Right lung (tissue), 5 donors: ENCODE results near the gene TLR3. TPM values are rescaled to one million over a fixed set of nuclear protein-coding genes. Genes with fewer than 3 reads are reported as not detected.
"Not testable (repeated sequence)": the region's sequence is repeated elsewhere in the genome, so short reads cannot be mapped to it uniquely, and the experiment has no call there.

Experiments used
- DNase-seq, 2 donors: peaks; one replicate each; pipeline ENCODE4 v3.0.0-alpha.2; 2013
- polyA plus RNA-seq, 5 donors: library from polyadenylated mRNA; unstranded; fragments of 120-200 nt; gene quantifications; one replicate each; pipeline versions ENCODE4 v1.2.1 to v1.2.3, GENCODE V29; 2013; ENCODE audit warnings: inconsistent platforms in 1 of 5, low replicate concordance in 1 of 5; ENCODE audit not compliant: insufficient read length in 5 of 5, insufficient read depth in 1 of 5

The TLR3 gene
- polyA plus RNA-seq, 5 donors = 8.6 to 13.6 (median 13.1) TPM

DNA sequence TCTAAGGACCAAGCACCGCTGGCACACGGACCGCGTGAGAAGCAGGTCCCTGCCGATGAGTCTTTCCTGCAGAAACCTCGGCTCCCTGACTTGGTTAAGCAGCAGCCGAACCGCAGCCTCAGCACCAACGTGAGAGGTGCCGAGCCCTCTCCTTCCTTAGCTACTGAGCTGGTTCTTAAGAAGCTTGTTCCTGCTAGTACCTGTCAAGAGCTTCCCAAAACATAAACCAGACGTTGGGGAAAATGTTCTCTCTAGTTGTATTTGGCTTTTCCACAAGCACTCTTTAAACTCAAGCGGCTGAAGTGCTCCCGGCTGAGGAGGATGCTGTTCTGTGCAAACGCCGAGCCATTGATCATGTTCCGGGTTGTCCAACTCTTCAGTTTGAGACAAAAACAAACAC lies 29.3 kb upstream of the TLR3 start:
- DNase-seq = no peak

DNA sequence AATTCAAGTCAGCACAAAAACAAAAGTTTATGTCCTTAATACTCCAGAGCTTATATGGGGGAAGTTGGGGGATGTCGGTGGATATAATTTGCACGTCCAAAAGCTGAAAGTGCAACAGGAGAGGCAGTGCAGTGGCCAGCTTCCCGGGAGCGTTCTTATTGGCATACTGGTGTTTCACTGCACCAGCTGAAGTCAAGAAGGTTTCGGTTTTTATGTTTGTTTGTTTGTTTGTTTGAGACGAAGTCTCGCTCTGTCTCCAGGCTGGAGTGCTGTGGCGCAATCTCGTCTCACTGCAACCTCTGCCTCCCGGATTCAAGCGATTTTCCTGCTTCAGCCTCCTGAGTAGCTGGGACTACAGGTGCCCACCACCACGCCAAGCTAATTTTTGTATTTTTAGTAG lies 28.6 kb upstream of the TLR3 start:
- no peak for DNase-seq

DNA sequence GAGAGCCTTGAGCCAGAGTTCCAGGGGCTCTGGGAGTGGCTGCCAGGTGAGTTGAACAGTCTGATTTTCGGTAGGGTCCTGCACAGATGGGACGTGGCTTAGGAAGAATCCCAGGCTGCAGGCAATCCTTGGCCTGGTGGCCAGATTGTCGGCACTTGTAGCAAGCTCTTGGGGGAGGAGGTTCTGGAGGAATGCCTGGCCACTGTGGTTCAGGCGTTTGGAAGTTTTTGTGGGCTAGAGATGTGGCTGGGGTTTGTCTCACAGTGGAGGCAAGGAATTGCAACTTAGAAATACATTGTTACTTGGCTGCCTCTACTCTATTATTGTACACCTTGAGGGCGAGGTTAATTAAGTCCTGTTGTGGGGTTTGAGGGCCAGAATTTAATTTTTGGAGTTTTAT lies 21.5 kb upstream of the TLR3 start:
- not testable (repeated sequence) for DNase-seq

GRCh38 chr4:186050135-186050534 lies 18.8 kb upstream of the TLR3 start:
- DNase-seq = not testable (repeated sequence)

DNA sequence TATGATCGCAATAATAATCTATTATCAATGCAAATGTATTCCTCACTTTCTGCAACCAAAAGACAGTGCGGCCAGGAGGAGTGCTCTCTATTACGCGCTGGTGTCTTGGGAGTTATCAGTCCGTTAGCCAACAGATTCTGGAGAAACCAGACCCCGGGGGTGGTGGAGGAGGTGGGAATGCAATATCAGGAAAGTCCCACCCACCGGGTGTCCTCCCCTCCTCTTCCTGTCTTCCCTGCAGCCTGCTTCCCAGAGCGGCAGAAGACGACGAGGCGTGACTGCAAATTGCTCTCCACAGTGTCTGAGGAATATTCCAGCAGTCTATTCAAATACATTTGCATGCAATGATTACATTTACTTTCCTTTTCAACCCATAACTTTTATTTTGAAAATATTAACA lies 17.9 kb upstream of the TLR3 start:
- no peak for DNase-seq

GRCh38 chr4:186058253-186058979 lies 10.5 kb upstream of the TLR3 start:
- no peak for DNase-seq

- no peak for DNase-seq
These were observed 10.0 kb upstream of the TLR3 start for GRCh38 chr4:186058980-186059316.

- no peak for DNase-seq
These were observed 7.0 kb upstream of the TLR3 start for GRCh38 chr4:186061921-186062320.

DNA sequence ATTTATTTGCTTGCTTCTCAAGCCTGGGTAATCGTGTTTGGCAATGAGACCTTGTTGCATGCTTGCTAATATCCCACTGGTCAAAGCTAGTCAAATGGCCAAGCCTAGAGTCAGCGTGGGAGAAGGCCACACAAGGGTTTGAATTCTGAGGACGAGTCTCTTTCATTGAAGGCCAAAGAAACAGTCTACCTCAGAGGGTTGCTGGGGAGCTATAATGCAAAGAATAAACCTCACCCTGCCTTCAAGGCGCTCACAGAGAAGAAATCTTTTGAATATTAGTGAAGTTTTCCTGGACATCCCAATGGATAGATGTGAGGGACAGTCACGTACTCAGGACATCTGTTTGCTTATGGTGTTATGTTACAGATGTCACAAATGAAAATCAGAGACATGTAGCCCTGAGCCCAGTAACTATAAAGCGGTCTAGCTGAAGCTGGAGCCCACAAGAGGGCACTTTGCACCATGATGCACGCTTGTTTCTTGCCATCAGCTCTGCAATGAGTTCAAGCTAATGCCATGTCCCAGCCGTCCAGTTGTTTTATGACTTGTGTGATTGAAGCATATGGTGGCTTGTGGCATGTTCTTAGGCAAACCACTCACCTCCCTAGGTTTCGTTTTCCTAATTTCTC lies 1.1 kb upstream of the TLR3 start:
- DNase-seq = peak; percentile 62 to 75

DNA sequence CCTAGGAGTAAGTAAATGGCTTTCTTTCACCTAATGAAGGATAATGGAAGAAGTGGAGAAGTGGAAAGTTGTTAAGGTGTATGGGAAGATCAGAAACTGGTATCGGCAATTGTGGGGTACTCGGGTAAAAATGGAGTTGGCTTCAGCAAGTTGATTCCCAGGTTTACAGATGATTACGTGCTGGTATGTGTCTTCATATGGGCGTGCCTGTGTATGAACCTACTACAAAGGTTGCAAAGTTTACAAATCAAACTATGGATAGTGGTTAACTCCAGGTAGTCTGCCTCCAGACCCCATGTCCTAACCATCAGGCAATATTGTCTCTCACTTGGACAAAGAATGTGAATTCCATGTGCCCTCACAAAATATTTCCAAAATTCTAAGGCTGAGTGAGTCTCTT lies 773 bp downstream of the TLR3 start:
- no peak for DNase-seq

GRCh38 chr4:186072516-186072915 lies 3.6 kb downstream of the TLR3 start:
- DNase-seq = no peak

DNA sequence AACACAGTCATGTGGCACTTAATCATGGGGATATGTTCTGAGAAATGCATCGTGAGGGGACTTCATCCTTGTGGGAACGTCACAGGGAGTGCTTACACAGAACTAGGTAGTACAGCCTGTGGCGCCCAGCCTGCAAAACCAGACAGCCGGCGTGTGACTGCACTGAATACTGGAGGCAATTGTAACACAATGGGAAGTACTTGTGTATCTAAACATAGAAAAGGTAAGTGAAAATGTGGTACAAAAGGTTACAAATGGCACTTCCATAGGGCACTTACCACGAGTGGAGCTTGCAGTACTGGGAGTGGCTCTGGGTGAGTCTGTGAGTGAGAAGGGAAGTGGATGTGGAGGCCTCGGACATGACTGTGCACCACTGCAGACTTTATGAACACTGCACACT lies 5.2 kb downstream of the TLR3 start:
- no peak for DNase-seq

- DNase-seq = no peak
These were observed 10.2 kb downstream of the TLR3 start for GRCh38 chr4:186078981-186079638.

DNA sequence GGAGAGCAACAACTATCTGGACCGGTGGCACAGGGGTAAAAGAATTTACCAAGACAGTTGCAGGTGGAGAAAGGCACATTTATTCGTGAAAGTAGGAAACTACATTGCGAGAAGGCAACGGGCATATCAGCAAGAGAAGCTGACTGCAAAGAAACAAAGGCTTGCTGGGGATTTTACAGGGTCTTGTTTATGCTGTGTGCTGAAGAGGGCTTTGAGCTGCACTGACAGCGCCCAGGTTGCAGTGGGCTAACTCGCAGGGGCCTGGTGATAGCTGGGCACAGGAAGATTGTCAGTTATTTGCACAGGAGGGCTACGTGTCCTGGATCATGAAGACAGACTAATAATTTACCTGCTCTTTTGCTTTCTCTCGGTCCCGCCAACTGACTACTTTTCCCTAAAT lies 10.7 kb downstream of the TLR3 start:
- no peak for DNase-seq

GRCh38 chr4:186081202-186081807 lies 12.3 kb downstream of the TLR3 start:
- DNase-seq = no peak

GRCh38 chr4:186082221-186082620 lies 13.3 kb downstream of the TLR3 start:
- DNase-seq = peak; percentile 50 to 58

DNA sequence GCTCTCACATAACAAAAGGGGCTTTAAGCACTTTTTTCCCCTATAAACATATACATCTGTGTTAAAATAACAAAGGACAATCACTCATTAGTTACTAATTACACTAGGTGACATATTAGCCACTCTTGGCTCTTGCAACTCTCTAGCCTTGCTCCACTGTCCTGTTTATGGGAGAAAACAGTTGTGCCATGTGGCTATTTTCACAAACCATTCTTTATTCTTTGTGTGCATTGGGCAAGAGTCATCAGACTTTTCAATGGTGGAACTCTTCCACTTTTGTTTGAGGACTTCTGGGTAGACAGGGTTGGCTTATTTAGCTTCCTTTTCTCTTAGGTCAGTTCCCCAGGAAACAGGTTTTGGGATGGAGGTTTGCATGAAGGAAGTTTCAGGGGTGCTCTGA lies 19.6 kb downstream of the TLR3 start:
- DNase-seq = no peak

GRCh38 chr4:186092296-186092695 lies 23.3 kb downstream of the TLR3 start:
- no peak for DNase-seq

DNA sequence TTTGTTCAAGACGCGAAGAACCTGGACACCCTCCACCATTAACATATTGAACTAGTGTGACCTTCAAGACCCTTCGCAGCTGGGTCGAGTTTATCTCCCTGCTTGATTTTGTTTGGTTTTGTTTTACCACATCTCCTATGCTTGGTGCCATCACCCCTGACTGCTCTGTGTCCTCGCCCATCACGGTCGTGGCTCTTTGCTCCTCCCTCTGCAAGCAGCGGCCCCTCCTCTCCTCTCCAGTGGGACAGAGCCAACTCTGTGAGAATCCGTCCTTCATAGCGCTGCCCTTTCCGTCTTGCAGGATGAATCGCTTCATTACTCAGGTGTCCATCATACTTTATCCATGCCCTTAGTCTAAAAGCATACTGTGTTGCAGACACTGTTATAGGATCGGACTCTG lies 26.4 kb downstream of the TLR3 start:
- DNase-seq = no peak

- no peak for DNase-seq
These were observed 27.8 kb downstream of the TLR3 start for GRCh38 chr4:186096681-186097165.

GRCh38 chr4:186097386-186097785 lies 28.4 kb downstream of the TLR3 start:
- DNase-seq = no peak

DNA sequence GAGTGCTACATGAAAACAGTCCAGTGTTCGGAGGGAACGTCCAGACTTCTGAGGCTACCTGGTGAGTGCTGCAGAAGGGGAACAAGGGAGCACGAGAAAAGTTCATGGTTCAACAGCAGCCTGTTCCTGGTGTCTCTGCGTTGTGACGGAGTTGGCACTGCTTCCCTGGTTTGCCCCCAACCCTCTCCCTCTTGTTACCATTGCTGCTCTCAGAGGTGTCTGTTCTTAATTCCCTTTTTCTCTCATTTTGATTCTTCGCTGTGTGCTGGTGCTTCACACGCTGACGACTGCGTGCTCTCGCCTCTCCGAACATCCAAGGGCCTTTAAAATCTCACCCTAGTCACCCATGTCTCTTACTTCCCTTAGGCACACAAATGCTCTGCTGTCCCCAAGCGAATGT lies 34.0 kb downstream of the TLR3 start:
- DNase-seq = no peak
